ENCODE data around the gene MRGPRD.

The MRGPRD gene

GRCh38 chr11:68932358-68932757, 48.4 kb downstream of the MRGPRD start:
- DNase-seq (ENCODE audit: low spot score), result no peak

- no peak for DNase-seq (ENCODE audit: low spot score)
Observed at GRCh38 chr11:68931911-68932310, 48.9 kb downstream of the MRGPRD start.

- DNase-seq (ENCODE audit: low spot score), result no peak
Observed at GRCh38 chr11:68930991-68931855, 49.6 kb downstream of the MRGPRD start.
